ENCODE measurements around the gene GRM7. TPM values are rescaled to one million over a fixed set of nuclear protein-coding genes. Genes with fewer than 3 reads are reported as not detected.

The GRM7 gene
- total and polyA plus RNA-seq, 2 experiments from 2014 or later = 0.40 TPM; not detected in 1

GRCh38 chr3:7340795-7341194 is 479.9 kb downstream of the GRM7 start:
- no peak for DNase-seq (ENCODE audit: low spot score)
- Histone ChIP-seq H4K20me1 (replicated peaks; ENCODE audit: insufficient read depth) (no peaks in the 10 kb centered on the region), H2AFZ (no peak overlapping the region), H3K27me3 (ENCODE audit: insufficient read depth) (no peaks in the 10 kb centered on the region), H3K79me2 (replicated peaks; ENCODE audit: insufficient read depth) (no peaks in the 10 kb centered on the region), H3K36me3 (ENCODE audit: insufficient read depth) (no peaks in the 10 kb centered on the region), H3K27ac (ENCODE audit: low read depth) (no peak overlapping the region), H3K4me3 (no peak overlapping the region), H3K4me1 (ENCODE audit: insufficient read depth) (0 out of 2 replicates have a peak, but pooled peaks cover 3% of the 10 kb centered on the region), H3K9me2 (ENCODE audit: insufficient read depth) (no peaks in the 10 kb centered on the region), H3F3A (replicated peaks; ENCODE audit: low read depth) (no peaks in the 10 kb centered on the region), H3K4me2 (no peak overlapping the region)
- Mint-ChIP-seq H3K36me3 (ENCODE audit: low read depth) (peaks cover 9% of the 10 kb centered on the region; the same call in 2 of the 3 replicates), H3K4me3 (no peak overlapping the region), H3K27me3 (ENCODE audit: insufficient read depth, low read depth, poor library complexity) (no peaks in the 10 kb centered on the region), H3K27ac (no peak overlapping the region), H3K4me1 (no peaks in the 10 kb centered on the region), H3K9me3 (peaks cover 66% of the 10 kb centered on the region)
- ATAC-seq = no peak
- TF ChIP-seq ZNF462 (CRISPR knock-in tag; IDR thresholded peaks at IDR 0.05) = no peak
- TF ChIP-seq JUNB (IDR thresholded peaks at IDR 0.05; ENCODE audit: unreplicated experiment) = no peak
- no peak for TF ChIP-seq ETS1 (IDR thresholded peaks at IDR 0.05)
- no peak for TF ChIP-seq REST (IDR thresholded peaks at IDR 0.05; ENCODE audit: unreplicated experiment)
- TF ChIP-seq CTCF (conservative IDR thresholded peaks at IDR 0.05; ENCODE audit: low read depth in 2 of 2) = no peak
- TF ChIP-seq NANOG (IDR thresholded peaks at IDR 0.05; ENCODE audit: borderline replicate concordance) = no peak
- TF ChIP-seq POLR2AphosphoS5 (IDR thresholded peaks at IDR 0.05; ENCODE audit: low read depth) = no peak
- TF ChIP-seq CREB1 (CRISPR knock-in tag; IDR thresholded peaks at IDR 0.05; ENCODE audit: low read depth) = no peak
